HEK293 (cell line): Measurements from ENCODE around the gene PLXND1.

ENCODE experiments used
- FEZF1 ChIP-seq: fragments of 450-650 bp; formaldehyde crosslinking; IDR thresholded peaks from 2 replicates; pipeline ENCODE4 v1.5.1; 2016; ENCODE audit warnings: missing biosample characterization, missing genetic modification characterization
- YY1 ChIP-seq: fragments of 450-650 bp; formaldehyde crosslinking; IDR thresholded peaks from 2 replicates; pipeline ENCODE4 v1.5.1; 2018; ENCODE audit warnings: missing biosample characterization, missing genetic modification characterization
- ZBTB17 ChIP-seq: fragments of 450-650 bp; formaldehyde crosslinking; IDR thresholded peaks from 2 replicates; pipeline ENCODE4 v1.5.1; 2016; ENCODE audit warnings: missing biosample characterization, missing genetic modification characterization
- ZBTB21 ChIP-seq: fragments of 450-650 bp; formaldehyde crosslinking; IDR thresholded peaks from 2 replicates; pipeline ENCODE4 v1.5.1; 2017; ENCODE audit warnings: missing biosample characterization, missing genetic modification characterization
- ZNF274 ChIP-seq, 2 experiments: fragments of 200-500 bp in 1 of 2; fragments of 450-650 bp in 1 of 2; sonication (Bioruptor generic) in 1 of 2; formaldehyde crosslinking in 1 of 2; IDR thresholded peaks; 2 replicates each; pipeline versions ENCODE4 v1.5.1 to v1.6.1; 2014 to 2016; ENCODE audit warnings: borderline replicate concordance in 1 of 2, inconsistent platforms in 1 of 2, low read length in 1 of 2, missing biosample characterization in 1 of 2, missing genetic modification characterization in 1 of 2
- ZNF366 ChIP-seq: fragments of 450-650 bp; formaldehyde crosslinking; conservative IDR thresholded peaks from 2 replicates; pipeline ENCODE4 v1.5.1; 2016; ENCODE audit warnings: missing biosample characterization, missing genetic modification characterization
- ZNF416 ChIP-seq: fragments of 450-650 bp; formaldehyde crosslinking; IDR thresholded peaks from 2 replicates; pipeline ENCODE4 v1.5.1; 2016; ENCODE audit warnings: missing biosample characterization, missing genetic modification characterization
- ZNF548 ChIP-seq: fragments of 450-650 bp; formaldehyde crosslinking; IDR thresholded peaks from 2 replicates; pipeline ENCODE4 v1.5.1; 2016; ENCODE audit warnings: missing biosample characterization, missing genetic modification characterization
- ZNF670 ChIP-seq: fragments of 450-650 bp; formaldehyde crosslinking; IDR thresholded peaks from 2 replicates; pipeline ENCODE4 v1.5.1; 2016; ENCODE audit warnings: missing biosample characterization, missing genetic modification characterization, low read depth
- ZNF776 ChIP-seq: fragments of 450-650 bp; formaldehyde crosslinking; IDR thresholded peaks from 2 replicates; pipeline ENCODE4 v1.5.0; 2017; ENCODE audit warnings: missing biosample characterization, missing genetic modification characterization, borderline replicate concordance
- ZNF785 ChIP-seq: fragments of 450-650 bp; formaldehyde crosslinking; IDR thresholded peaks from 2 replicates; pipeline ENCODE4 v1.5.1; 2016; ENCODE audit warnings: missing biosample characterization, missing genetic modification characterization
- TF ChIP-seq, protein P1 (sequence below): fragments of 450-650 bp; formaldehyde crosslinking; IDR thresholded peaks from 2 replicates; pipeline ENCODE4 v1.5.1; 2016; ENCODE audit warnings: missing biosample characterization, missing genetic modification characterization

DNA sequence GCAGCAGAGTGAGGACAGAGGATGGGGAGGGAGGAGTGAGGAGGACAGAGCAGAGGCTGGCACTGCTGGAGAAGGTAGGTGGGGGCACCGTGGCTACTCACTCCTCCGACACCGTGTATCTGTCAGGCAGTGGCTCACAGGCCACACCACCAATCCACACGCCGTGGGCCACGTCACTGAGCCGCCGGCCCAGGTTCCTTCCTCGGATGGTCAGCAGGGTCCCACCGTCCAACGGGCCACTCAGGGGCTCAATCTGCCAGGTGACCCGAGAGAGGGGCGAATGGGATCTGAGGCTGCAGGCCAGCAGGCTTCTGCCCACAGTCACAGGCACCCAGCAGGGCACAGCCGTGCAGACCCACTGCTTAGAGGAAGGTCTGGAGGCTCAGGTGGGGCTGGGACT lies 33.0 kb downstream of the PLXND1 start:
- no peak for TF ChIP-seq ZNF366
- no peak for TF ChIP-seq FEZF1 (tag by site-specific recombination)
- TF ChIP-seq, protein P1, sequence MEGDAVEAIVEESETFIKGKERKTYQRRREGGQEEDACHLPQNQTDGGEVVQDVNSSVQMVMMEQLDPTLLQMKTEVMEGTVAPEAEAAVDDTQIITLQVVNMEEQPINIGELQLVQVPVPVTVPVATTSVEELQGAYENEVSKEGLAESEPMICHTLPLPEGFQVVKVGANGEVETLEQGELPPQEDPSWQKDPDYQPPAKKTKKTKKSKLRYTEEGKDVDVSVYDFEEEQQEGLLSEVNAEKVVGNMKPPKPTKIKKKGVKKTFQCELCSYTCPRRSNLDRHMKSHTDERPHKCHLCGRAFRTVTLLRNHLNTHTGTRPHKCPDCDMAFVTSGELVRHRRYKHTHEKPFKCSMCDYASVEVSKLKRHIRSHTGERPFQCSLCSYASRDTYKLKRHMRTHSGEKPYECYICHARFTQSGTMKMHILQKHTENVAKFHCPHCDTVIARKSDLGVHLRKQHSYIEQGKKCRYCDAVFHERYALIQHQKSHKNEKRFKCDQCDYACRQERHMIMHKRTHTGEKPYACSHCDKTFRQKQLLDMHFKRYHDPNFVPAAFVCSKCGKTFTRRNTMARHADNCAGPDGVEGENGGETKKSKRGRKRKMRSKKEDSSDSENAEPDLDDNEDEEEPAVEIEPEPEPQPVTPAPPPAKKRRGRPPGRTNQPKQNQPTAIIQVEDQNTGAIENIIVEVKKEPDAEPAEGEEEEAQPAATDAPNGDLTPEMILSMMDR (tag by site-specific recombination), result no peak
- TF ChIP-seq ZNF274 (IDR thresholded peaks at IDR 0.05; ENCODE audit: low read length), result no peak
- TF ChIP-seq ZNF274 (tag by site-specific recombination; IDR thresholded peaks at IDR 0.05; ENCODE audit: borderline replicate concordance), result no peak
- no peak for TF ChIP-seq ZBTB17
- no peak for TF ChIP-seq ZNF548
- TF ChIP-seq ZBTB21, result no peak
- no peak for TF ChIP-seq ZNF785 (tag by site-specific recombination)
- no peak for TF ChIP-seq ZNF416 (tag by site-specific recombination)
- no peak for TF ChIP-seq YY1 (tag by site-specific recombination)
- TF ChIP-seq ZNF776 (tag by site-specific recombination), result no peak
- no peak for TF ChIP-seq ZNF670 (tag by site-specific recombination)
